Activated CD8-positive, alpha-beta memory T cell treated with anti-CD3 and anti-CD28 coated beads, Interleukin-2, amount 50 U/mL, for 1 hour (primary cell): ENCODE measurements around the gene PEX16.

Source experiments
- DNase-seq: peaks from one replicate; pipeline ENCODE4 v3.0.0-alpha.2; 2020; ENCODE audit errors: extremely low read depth

PEX16 gene

GRCh38 chr11:45917623-45918330 lies at the start of gene PEX16:
PEX16 (minus strand) TSS chr11:45917877; CDS start chr11:45917811, 66 bp downstream.
- peak; percentile 87 for DNase-seq

GRCh38 chr11:45964911-45965389 lies 47.3 kb upstream of the PEX16 start:
- DNase-seq: peak; percentile 13

- no peak for DNase-seq
Measured at GRCh38 chr11:45961751-45962240, 44.1 kb upstream of the PEX16 start.

GRCh38 chr11:45960387-45961095 lies 42.9 kb upstream of the PEX16 start:
- DNase-seq: no peak

GRCh38 chr11:45959851-45960250 lies 42.2 kb upstream of the PEX16 start:
- no peak for DNase-seq

GRCh38 chr11:45949992-45950407 lies 32.3 kb upstream of the PEX16 start:
- no peak for DNase-seq

GRCh38 chr11:45948356-45948755 lies 30.7 kb upstream of the PEX16 start:
- DNase-seq: no peak

- no peak for DNase-seq
Measured at GRCh38 chr11:45947885-45948284, 30.2 kb upstream of the PEX16 start.

GRCh38 chr11:45945397-45945999 lies 27.8 kb upstream of the PEX16 start:
- no peak for DNase-seq

GRCh38 chr11:45942381-45942780 lies 24.7 kb upstream of the PEX16 start:
- no peak for DNase-seq

- no peak for DNase-seq
Measured at GRCh38 chr11:45941285-45941684, 23.6 kb upstream of the PEX16 start.

- no peak for DNase-seq
Measured at GRCh38 chr11:45939836-45940235, 22.2 kb upstream of the PEX16 start.

GRCh38 chr11:45937916-45938315 lies 20.2 kb upstream of the PEX16 start:
- no peak for DNase-seq

GRCh38 chr11:45936511-45937054 lies 18.9 kb upstream of the PEX16 start:
- no peak for DNase-seq

- DNase-seq: no peak
Measured at GRCh38 chr11:45935349-45936064, 17.8 kb upstream of the PEX16 start.

- DNase-seq: no peak
Measured at GRCh38 chr11:45934580-45935318, 17.1 kb upstream of the PEX16 start.

GRCh38 chr11:45933846-45934579 lies 16.3 kb upstream of the PEX16 start:
- no peak for DNase-seq

GRCh38 chr11:45933131-45933831 lies 15.6 kb upstream of the PEX16 start:
- no peak for DNase-seq

- DNase-seq: no peak
Measured at GRCh38 chr11:45932217-45932616, 14.5 kb upstream of the PEX16 start.

- no peak for DNase-seq
Measured at GRCh38 chr11:45931739-45932138, 14.1 kb upstream of the PEX16 start.
